GM12878 (cell line): ENCODE results near the gene DCTN4. TPM values are rescaled to one million over a fixed set of nuclear protein-coding genes. Genes with fewer than 3 reads are reported as not detected.
A peak's percentile ranks its signal among the peaks of the same experiment; 100 is the strongest.

Experiments used
- BACH1 ChIP-seq: fragments of 450-650 bp; IDR thresholded peaks from 2 replicates; pipeline ENCODE4 v1.6.1; 2017; ENCODE audit warnings: mild to moderate bottlenecking, borderline replicate concordance
- CBX3 ChIP-seq: fragments of 200-600 bp; sonication (generic); IDR thresholded peaks from 2 replicates; pipeline ENCODE4 v1.6.1; 2016; ENCODE audit warnings: low read depth, borderline replicate concordance
- CBX5 ChIP-seq: sonication (generic); IDR thresholded peaks from 2 replicates; pipeline ENCODE4 v1.6.1; 2016; ENCODE audit warnings: low read depth, moderate library complexity, mild to moderate bottlenecking, inconsistent platforms
- DPF2 ChIP-seq: fragments of 450-650 bp; IDR thresholded peaks from 2 replicates; pipeline ENCODE4 v1.6.1; 2017; ENCODE audit warnings: mild to moderate bottlenecking
- EED ChIP-seq: sonication (generic); IDR thresholded peaks from 2 replicates; pipeline ENCODE4 v1.6.1; 2016; ENCODE audit warnings: antibody characterized with exemption, low read depth
- FOS ChIP-seq: IDR thresholded peaks from 3 replicates; pipeline ENCODE4 v1.6.1; 2011; ENCODE audit warnings: borderline replicate concordance; ENCODE audit not compliant: insufficient read length; ENCODE audit errors: extremely low read depth
- GATAD2B ChIP-seq: fragments of 450-650 bp; conservative IDR thresholded peaks from 2 replicates; pipeline ENCODE4 v1.6.1; 2017; ENCODE audit warnings: low read depth, mild to moderate bottlenecking, moderate library complexity
- HDAC6 ChIP-seq: fragments of 200-600 bp; sonication (generic); IDR thresholded peaks from one replicate; pipeline ENCODE4 v1.8.0; 2017; ENCODE audit warnings: antibody characterized with exemption; ENCODE audit not compliant: unreplicated experiment
- MEF2B ChIP-seq: fragments of 450-650 bp; IDR thresholded peaks from 2 replicates; pipeline ENCODE4 v1.6.1; 2018; ENCODE audit warnings: mild to moderate bottlenecking, moderate library complexity; ENCODE audit not compliant: partially characterized antibody, poor library complexity, severe bottlenecking
- MTA2 ChIP-seq: fragments of 450-650 bp; IDR thresholded peaks from 2 replicates; pipeline ENCODE4 v1.6.1; 2016; ENCODE audit warnings: low read depth, mild to moderate bottlenecking, moderate library complexity
- MXI1 ChIP-seq: fragments of 150-350 bp; IDR thresholded peaks from 2 replicates; pipeline ENCODE4 v1.6.1; 2011; ENCODE audit warnings: low read depth, mild to moderate bottlenecking, inconsistent platforms, low read length, improper control_type of control experiment
- NFIC ChIP-seq: IDR thresholded peaks from 2 replicates; pipeline ENCODE4 v1.6.1; 2012; ENCODE audit warnings: low read depth, mild to moderate bottlenecking, inconsistent platforms, low read length, moderate library complexity
- NFYA ChIP-seq: IDR thresholded peaks from 2 replicates; pipeline ENCODE4 v1.6.1; 2011; ENCODE audit warnings: low read depth, mild to moderate bottlenecking, low read length, improper control_type of control experiment, borderline replicate concordance
- NFYB ChIP-seq: IDR thresholded peaks from 2 replicates; pipeline ENCODE4 v1.6.1; 2011; ENCODE audit warnings: low read depth, mild to moderate bottlenecking, low read length, improper control_type of control experiment, moderate library complexity; ENCODE audit not compliant: insufficient read depth
- RAD51 ChIP-seq: fragments of 450-650 bp; IDR thresholded peaks from 2 replicates; pipeline ENCODE4 v1.6.1; 2016; ENCODE audit warnings: moderate library complexity, mild to moderate bottlenecking, inconsistent platforms
- SMARCA5 ChIP-seq: fragments of 450-650 bp; IDR thresholded peaks from 2 replicates; pipeline ENCODE4 v1.6.1; 2017; ENCODE audit warnings: mild to moderate bottlenecking
- SMC3 ChIP-seq: IDR thresholded peaks from 2 replicates; pipeline ENCODE4 v1.6.1; 2011; ENCODE audit warnings: low read length, improper control_type of control experiment, borderline replicate concordance
- STAT3 ChIP-seq: IDR thresholded peaks from 2 replicates; pipeline ENCODE4 v1.6.1; 2011; ENCODE audit warnings: low read depth, low read length, improper control_type of control experiment
- YBX1 ChIP-seq: fragments of 450-650 bp; IDR thresholded peaks from 2 replicates; pipeline ENCODE4 v1.6.1; 2016; ENCODE audit warnings: antibody characterized with exemption
- ZNF24 ChIP-seq: fragments of 450-650 bp; IDR thresholded peaks from 2 replicates; pipeline ENCODE4 v1.6.1; 2017; ENCODE audit warnings: antibody characterized with exemption, mild to moderate bottlenecking
- ZZZ3 ChIP-seq: IDR thresholded peaks from 2 replicates; pipeline ENCODE4 v1.6.1; 2011; ENCODE audit warnings: low read depth; ENCODE audit not compliant: control insufficient read depth, insufficient read length
- polyA plus RNA-seq, 11 experiments: library from polyadenylated mRNA; depleted of rRNA in 4 of 11; unstranded in 6 of 11; stranded (reverse) in 5 of 11; fragments of >200 nt; fragmentation: Nextera tagmentation in 4 of 11; fragmentation: Illumina TruSeq in 1 of 11; extraction: Ambion mirVana in 4 of 11; extraction: Trizol in 1 of 11; gene quantifications; 1 replicate in 1 of 11; 2 replicates in 10 of 11; pipeline versions ENCODE4 v1.2.1 to v1.2.3, GENCODE V29; 2011 to 2016; ENCODE audit warnings: inconsistent platforms in 2 of 11, missing spikeins in 2 of 11, low read depth in 1 of 11
- total RNA-seq, 4 experiments: library from RNA; depleted of rRNA in 3 of 4; stranded (reverse); fragments of >200 nt in 3 of 4; fragmentation: Illumina TruSeq in 1 of 4; extraction: Trizol in 1 of 4; gene quantifications; 2 replicates each; pipeline versions ENCODE4 v1.2.1 to v1.2.3, GENCODE V29; 2013 to 2021
- TF ChIP-seq, protein P1 (sequence below): fragments of 450-650 bp; IDR thresholded peaks from 2 replicates; pipeline ENCODE4 v1.6.1; 2017; ENCODE audit warnings: mild to moderate bottlenecking, low read depth, inconsistent platforms; ENCODE audit not compliant: poor library complexity, severe bottlenecking
- TF ChIP-seq, protein P2 (sequence below): IDR thresholded peaks from 2 replicates; pipeline ENCODE4 v1.6.1; 2011; ENCODE audit warnings: borderline replicate concordance, low read depth, mild to moderate bottlenecking, moderate library complexity, mixed read lengths, low read length; ENCODE audit not compliant: insufficient read depth; ENCODE audit errors: extremely low read length
- TF ChIP-seq, protein P3 (sequence below): IDR thresholded peaks from 2 replicates; pipeline ENCODE4 v1.6.1; 2011; ENCODE audit warnings: borderline replicate concordance, low read depth, mild to moderate bottlenecking, moderate library complexity, low read length; ENCODE audit not compliant: insufficient read depth, poor library complexity, severe bottlenecking
- TF ChIP-seq, protein P4 (sequence below): IDR thresholded peaks from 2 replicates; pipeline ENCODE4 v1.6.1; 2012; ENCODE audit warnings: low read depth, low read length, improper control_type of control experiment

DCTN4 gene
- total and polyA plus RNA-seq, 10 of the 15 experiments (the other 5 are each of a cell fraction or from before 2014, with no cell fraction given), result 7.6 to 27.8 (median 18.0) TPM

- TF ChIP-seq, protein P1, sequence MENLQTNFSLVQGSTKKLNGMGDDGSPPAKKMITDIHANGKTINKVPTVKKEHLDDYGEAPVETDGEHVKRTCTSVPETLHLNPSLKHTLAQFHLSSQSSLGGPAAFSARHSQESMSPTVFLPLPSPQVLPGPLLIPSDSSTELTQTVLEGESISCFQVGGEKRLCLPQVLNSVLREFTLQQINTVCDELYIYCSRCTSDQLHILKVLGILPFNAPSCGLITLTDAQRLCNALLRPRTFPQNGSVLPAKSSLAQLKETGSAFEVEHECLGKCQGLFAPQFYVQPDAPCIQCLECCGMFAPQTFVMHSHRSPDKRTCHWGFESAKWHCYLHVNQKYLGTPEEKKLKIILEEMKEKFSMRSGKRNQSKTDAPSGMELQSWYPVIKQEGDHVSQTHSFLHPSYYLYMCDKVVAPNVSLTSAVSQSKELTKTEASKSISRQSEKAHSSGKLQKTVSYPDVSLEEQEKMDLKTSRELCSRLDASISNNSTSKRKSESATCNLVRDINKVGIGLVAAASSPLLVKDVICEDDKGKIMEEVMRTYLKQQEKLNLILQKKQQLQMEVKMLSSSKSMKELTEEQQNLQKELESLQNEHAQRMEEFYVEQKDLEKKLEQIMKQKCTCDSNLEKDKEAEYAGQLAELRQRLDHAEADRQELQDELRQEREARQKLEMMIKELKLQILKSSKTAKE, result peak; percentile 96
- peak; percentile 99 for TF ChIP-seq DPF2
- no peak for TF ChIP-seq STAT3
- TF ChIP-seq CBX5, result no peak; the same call in 1 of the 2 replicates
- TF ChIP-seq HDAC6, result no peak
- TF ChIP-seq BACH1, result peak; percentile 45; the same call in 1 of the 2 replicates
- TF ChIP-seq FOS, result peak; percentile 83
- peak; percentile 24; the same call in 1 of the 2 replicates for TF ChIP-seq MXI1
- TF ChIP-seq YBX1, result no peak
- TF ChIP-seq MEF2B, result peak; percentile 54
- TF ChIP-seq NFIC, result no peak
- TF ChIP-seq, protein P2, sequence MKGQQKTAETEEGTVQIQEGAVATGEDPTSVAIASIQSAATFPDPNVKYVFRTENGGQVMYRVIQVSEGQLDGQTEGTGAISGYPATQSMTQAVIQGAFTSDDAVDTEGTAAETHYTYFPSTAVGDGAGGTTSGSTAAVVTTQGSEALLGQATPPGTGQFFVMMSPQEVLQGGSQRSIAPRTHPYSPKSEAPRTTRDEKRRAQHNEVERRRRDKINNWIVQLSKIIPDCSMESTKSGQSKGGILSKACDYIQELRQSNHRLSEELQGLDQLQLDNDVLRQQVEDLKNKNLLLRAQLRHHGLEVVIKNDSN, result peak; percentile 96
- TF ChIP-seq RAD51, result peak; percentile 99
- TF ChIP-seq SMC3, result no peak
- TF ChIP-seq EED, result peak; percentile 30; the same call in 1 of the 2 replicates
- no peak for TF ChIP-seq CBX3
- TF ChIP-seq NFYA, result peak; percentile 69
- no peak for TF ChIP-seq ZNF24
- TF ChIP-seq SMARCA5, result no peak
- 0 out of 2 replicates have a peak, but pooled peaks have one; percentile 36 for TF ChIP-seq GATAD2B
- TF ChIP-seq MTA2, result no peak
- TF ChIP-seq, protein P3, sequence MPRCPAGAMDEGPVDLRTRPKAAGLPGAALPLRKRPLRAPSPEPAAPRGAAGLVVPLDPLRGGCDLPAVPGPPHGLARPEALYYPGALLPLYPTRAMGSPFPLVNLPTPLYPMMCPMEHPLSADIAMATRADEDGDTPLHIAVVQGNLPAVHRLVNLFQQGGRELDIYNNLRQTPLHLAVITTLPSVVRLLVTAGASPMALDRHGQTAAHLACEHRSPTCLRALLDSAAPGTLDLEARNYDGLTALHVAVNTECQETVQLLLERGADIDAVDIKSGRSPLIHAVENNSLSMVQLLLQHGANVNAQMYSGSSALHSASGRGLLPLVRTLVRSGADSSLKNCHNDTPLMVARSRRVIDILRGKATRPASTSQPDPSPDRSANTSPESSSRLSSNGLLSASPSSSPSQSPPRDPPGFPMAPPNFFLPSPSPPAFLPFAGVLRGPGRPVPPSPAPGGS, result no peak
- TF ChIP-seq, protein P4, sequence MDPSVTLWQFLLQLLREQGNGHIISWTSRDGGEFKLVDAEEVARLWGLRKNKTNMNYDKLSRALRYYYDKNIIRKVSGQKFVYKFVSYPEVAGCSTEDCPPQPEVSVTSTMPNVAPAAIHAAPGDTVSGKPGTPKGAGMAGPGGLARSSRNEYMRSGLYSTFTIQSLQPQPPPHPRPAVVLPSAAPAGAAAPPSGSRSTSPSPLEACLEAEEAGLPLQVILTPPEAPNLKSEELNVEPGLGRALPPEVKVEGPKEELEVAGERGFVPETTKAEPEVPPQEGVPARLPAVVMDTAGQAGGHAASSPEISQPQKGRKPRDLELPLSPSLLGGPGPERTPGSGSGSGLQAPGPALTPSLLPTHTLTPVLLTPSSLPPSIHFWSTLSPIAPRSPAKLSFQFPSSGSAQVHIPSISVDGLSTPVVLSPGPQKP, result peak; percentile 58; the same call in 1 of the 2 replicates
- TF ChIP-seq NFYB, result peak; percentile 95
- no peak for TF ChIP-seq ZZZ3
Measured at GRCh38 chr5:150758531-150759333, at the start of gene DCTN4 (continued).
